ENCODE measurements around the gene NDP.

DNA sequence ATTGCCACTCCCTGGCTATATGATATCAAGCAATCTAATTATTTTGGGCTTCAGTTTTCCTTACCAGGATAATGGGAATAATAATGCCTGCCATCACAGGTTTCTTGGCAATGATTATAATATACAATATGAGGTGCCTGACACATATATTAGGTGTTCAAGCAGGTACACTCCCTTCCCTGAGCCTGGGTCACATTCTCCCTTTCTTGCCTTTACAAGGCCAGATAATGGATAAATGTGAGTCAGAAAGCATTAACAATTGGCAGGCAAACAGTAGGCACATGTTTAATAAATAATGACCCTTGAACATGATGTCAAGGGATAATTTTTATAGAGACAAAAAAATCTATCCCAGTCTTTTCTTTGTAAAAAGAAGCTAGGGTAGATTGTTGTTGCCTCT is 17.2 kb downstream of the NDP start:
- TF ChIP-seq ZNF121 (CRISPR knock-in tag; IDR thresholded peaks at IDR 0.05) (no peak), NR2C2 (CRISPR knock-in tag; IDR thresholded peaks at IDR 0.05) (no peak), CREB1 (CRISPR knock-in tag; IDR thresholded peaks at IDR 0.05) (no peak), JUN (CRISPR knock-in tag; IDR thresholded peaks at IDR 0.05) (no peak), ZBTB21 (CRISPR knock-in tag; IDR thresholded peaks at IDR 0.05; ENCODE audit: borderline replicate concordance) (no peak), ZNF317 (CRISPR knock-in tag; IDR thresholded peaks at IDR 0.05; ENCODE audit: borderline replicate concordance, low read depth) (no peak), TP53 (CRISPR knock-in tag; IDR thresholded peaks at IDR 0.05) (no peak)
- TF ChIP-seq, protein P1, sequence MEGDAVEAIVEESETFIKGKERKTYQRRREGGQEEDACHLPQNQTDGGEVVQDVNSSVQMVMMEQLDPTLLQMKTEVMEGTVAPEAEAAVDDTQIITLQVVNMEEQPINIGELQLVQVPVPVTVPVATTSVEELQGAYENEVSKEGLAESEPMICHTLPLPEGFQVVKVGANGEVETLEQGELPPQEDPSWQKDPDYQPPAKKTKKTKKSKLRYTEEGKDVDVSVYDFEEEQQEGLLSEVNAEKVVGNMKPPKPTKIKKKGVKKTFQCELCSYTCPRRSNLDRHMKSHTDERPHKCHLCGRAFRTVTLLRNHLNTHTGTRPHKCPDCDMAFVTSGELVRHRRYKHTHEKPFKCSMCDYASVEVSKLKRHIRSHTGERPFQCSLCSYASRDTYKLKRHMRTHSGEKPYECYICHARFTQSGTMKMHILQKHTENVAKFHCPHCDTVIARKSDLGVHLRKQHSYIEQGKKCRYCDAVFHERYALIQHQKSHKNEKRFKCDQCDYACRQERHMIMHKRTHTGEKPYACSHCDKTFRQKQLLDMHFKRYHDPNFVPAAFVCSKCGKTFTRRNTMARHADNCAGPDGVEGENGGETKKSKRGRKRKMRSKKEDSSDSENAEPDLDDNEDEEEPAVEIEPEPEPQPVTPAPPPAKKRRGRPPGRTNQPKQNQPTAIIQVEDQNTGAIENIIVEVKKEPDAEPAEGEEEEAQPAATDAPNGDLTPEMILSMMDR (IDR thresholded peaks at IDR 0.05), result no peak
- TF ChIP-seq, protein P2, sequence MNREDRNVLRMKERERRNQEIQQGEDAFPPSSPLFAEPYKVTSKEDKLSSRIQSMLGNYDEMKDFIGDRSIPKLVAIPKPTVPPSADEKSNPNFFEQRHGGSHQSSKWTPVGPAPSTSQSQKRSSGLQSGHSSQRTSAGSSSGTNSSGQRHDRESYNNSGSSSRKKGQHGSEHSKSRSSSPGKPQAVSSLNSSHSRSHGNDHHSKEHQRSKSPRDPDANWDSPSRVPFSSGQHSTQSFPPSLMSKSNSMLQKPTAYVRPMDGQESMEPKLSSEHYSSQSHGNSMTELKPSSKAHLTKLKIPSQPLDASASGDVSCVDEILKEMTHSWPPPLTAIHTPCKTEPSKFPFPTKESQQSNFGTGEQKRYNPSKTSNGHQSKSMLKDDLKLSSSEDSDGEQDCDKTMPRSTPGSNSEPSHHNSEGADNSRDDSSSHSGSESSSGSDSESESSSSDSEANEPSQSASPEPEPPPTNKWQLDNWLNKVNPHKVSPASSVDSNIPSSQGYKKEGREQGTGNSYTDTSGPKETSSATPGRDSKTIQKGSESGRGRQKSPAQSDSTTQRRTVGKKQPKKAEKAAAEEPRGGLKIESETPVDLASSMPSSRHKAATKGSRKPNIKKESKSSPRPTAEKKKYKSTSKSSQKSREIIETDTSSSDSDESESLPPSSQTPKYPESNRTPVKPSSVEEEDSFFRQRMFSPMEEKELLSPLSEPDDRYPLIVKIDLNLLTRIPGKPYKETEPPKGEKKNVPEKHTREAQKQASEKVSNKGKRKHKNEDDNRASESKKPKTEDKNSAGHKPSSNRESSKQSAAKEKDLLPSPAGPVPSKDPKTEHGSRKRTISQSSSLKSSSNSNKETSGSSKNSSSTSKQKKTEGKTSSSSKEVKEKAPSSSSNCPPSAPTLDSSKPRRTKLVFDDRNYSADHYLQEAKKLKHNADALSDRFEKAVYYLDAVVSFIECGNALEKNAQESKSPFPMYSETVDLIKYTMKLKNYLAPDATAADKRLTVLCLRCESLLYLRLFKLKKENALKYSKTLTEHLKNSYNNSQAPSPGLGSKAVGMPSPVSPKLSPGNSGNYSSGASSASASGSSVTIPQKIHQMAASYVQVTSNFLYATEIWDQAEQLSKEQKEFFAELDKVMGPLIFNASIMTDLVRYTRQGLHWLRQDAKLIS (CRISPR knock-in tag; IDR thresholded peaks at IDR 0.05; ENCODE audit: borderline replicate concordance), result no peak
- TF ChIP-seq, protein P3, sequence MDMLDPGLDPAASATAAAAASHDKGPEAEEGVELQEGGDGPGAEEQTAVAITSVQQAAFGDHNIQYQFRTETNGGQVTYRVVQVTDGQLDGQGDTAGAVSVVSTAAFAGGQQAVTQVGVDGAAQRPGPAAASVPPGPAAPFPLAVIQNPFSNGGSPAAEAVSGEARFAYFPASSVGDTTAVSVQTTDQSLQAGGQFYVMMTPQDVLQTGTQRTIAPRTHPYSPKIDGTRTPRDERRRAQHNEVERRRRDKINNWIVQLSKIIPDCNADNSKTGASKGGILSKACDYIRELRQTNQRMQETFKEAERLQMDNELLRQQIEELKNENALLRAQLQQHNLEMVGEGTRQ (CRISPR knock-in tag; IDR thresholded peaks at IDR 0.05), result no peak
- TF ChIP-seq, protein P4, sequence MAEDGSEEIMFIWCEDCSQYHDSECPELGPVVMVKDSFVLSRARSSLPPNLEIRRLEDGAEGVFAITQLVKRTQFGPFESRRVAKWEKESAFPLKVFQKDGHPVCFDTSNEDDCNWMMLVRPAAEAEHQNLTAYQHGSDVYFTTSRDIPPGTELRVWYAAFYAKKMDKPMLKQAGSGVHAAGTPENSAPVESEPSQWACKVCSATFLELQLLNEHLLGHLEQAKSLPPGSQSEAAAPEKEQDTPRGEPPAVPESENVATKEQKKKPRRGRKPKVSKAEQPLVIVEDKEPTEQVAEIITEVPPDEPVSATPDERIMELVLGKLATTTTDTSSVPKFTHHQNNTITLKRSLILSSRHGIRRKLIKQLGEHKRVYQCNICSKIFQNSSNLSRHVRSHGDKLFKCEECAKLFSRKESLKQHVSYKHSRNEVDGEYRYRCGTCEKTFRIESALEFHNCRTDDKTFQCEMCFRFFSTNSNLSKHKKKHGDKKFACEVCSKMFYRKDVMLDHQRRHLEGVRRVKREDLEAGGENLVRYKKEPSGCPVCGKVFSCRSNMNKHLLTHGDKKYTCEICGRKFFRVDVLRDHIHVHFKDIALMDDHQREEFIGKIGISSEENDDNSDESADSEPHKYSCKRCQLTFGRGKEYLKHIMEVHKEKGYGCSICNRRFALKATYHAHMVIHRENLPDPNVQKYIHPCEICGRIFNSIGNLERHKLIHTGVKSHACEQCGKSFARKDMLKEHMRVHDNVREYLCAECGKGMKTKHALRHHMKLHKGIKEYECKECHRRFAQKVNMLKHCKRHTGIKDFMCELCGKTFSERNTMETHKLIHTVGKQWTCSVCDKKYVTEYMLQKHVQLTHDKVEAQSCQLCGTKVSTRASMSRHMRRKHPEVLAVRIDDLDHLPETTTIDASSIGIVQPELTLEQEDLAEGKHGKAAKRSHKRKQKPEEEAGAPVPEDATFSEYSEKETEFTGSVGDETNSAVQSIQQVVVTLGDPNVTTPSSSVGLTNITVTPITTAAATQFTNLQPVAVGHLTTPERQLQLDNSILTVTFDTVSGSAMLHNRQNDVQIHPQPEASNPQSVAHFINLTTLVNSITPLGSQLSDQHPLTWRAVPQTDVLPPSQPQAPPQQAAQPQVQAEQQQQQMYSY (CRISPR knock-in tag; IDR thresholded peaks at IDR 0.05), result no peak
- TF ChIP-seq, protein P5, sequence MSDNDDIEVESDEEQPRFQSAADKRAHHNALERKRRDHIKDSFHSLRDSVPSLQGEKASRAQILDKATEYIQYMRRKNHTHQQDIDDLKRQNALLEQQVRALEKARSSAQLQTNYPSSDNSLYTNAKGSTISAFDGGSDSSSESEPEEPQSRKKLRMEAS (CRISPR knock-in tag; IDR thresholded peaks at IDR 0.05), result no peak
- TF ChIP-seq, protein P6, sequence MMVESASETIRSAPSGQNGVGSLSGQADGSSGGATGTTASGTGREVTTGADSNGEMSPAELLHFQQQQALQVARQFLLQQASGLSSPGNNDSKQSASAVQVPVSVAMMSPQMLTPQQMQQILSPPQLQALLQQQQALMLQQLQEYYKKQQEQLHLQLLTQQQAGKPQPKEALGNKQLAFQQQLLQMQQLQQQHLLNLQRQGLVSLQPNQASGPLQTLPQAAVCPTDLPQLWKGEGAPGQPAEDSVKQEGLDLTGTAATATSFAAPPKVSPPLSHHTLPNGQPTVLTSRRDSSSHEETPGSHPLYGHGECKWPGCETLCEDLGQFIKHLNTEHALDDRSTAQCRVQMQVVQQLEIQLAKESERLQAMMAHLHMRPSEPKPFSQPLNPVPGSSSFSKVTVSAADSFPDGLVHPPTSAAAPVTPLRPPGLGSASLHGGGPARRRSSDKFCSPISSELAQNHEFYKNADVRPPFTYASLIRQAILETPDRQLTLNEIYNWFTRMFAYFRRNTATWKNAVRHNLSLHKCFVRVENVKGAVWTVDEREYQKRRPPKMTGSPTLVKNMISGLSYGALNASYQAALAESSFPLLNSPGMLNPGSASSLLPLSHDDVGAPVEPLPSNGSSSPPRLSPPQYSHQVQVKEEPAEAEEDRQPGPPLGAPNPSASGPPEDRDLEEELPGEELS (CRISPR knock-in tag; IDR thresholded peaks at IDR 0.05), result no peak

Measured in WTC11 (cell line).